Activated B cell treated with CpG ODN at 0.5 μM for 24 hours (primary cell): ENCODE measurements around the gene TGFBR2. TPM values are rescaled to one million over a fixed set of nuclear protein-coding genes. Genes with fewer than 3 reads are reported as not detected.
A peak's percentile ranks its signal among the peaks of the same experiment; 100 is the strongest.

Experiments used
- ATAC-seq: fragments of 200-7000 bp; cut with Tn5 transposase; one replicate; pipeline ENCODE4 v1.10.0; 2021; ENCODE audit warnings: low read depth, mild to moderate bottlenecking, moderate library complexity
- CTCF ChIA-PET: fragments of 350-600 bp; sonication (Branson Sonifier 250); formaldehyde crosslinking; loops from one replicate; lab custom pipeline; 2021; ENCODE audit warnings: antibody characterized with exemption; lab: Charles Lee
- POLR2A ChIA-PET: fragments of 350-600 bp; sonication (Branson Sonifier 250); formaldehyde crosslinking; loops from one replicate; lab custom pipeline; 2021; ENCODE audit warnings: antibody characterized with exemption; lab: Charles Lee
- DNase-seq: peaks from one replicate; pipeline ENCODE4 v3.0.0; 2022
- H3K27ac Mint-ChIP-seq: one replicate; pipeline ENCODE4 v1.8.0; 2020; ENCODE audit warnings: mixed read lengths
- H3K27me3 Mint-ChIP-seq: one replicate; pipeline ENCODE4 v1.8.0; 2021; ENCODE audit warnings: mixed read lengths
- H3K36me3 Mint-ChIP-seq: one replicate; pipeline ENCODE4 v1.8.0; 2021; ENCODE audit warnings: low read depth, mixed read lengths
- H3K4me1 Mint-ChIP-seq: one replicate; pipeline ENCODE4 v1.8.0; 2021; ENCODE audit warnings: mixed read lengths
- H3K4me3 Mint-ChIP-seq: one replicate; pipeline ENCODE4 v1.8.0; 2020; ENCODE audit warnings: mild to moderate bottlenecking, mixed read lengths
- H3K9me3 Mint-ChIP-seq: one replicate; pipeline ENCODE4 v1.8.0; 2020; ENCODE audit warnings: mixed read lengths
- intact Hi-C: fragments of 100-400 bp; cut with micrococcal nuclease; formaldehyde crosslinking; loops from one replicate; pipeline ENCODE4 v1.15.1; 2024
- total RNA-seq: library from RNA; stranded (reverse); gene quantifications from 2 replicates; pipeline ENCODE4 v1.2.3, GENCODE V29; 2022
- TF ChIP-seq, protein P1 (sequence below): fragments of 200-600 bp; IDR thresholded peaks from one replicate; pipeline ENCODE4 v1.8.0; 2022; ENCODE audit warnings: antibody characterized with exemption, mild to moderate bottlenecking

The TGFBR2 gene
- total RNA-seq, 1 donor from 2014 or later = 104 TPM

GRCh38 chr3:30620402-30621360 is 14.3 kb downstream of the TGFBR2 start:
- TF ChIP-seq, protein P1, sequence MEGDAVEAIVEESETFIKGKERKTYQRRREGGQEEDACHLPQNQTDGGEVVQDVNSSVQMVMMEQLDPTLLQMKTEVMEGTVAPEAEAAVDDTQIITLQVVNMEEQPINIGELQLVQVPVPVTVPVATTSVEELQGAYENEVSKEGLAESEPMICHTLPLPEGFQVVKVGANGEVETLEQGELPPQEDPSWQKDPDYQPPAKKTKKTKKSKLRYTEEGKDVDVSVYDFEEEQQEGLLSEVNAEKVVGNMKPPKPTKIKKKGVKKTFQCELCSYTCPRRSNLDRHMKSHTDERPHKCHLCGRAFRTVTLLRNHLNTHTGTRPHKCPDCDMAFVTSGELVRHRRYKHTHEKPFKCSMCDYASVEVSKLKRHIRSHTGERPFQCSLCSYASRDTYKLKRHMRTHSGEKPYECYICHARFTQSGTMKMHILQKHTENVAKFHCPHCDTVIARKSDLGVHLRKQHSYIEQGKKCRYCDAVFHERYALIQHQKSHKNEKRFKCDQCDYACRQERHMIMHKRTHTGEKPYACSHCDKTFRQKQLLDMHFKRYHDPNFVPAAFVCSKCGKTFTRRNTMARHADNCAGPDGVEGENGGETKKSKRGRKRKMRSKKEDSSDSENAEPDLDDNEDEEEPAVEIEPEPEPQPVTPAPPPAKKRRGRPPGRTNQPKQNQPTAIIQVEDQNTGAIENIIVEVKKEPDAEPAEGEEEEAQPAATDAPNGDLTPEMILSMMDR = no peak
- Mint-ChIP-seq H3K4me3 (peak overlapping the region; percentile 44), H3K4me1 (peaks cover 94% of the 10 kb centered on the region), H3K9me3 (no peaks in the 10 kb centered on the region), H3K36me3 (peaks cover 70% of the 10 kb centered on the region), H3K27ac (peak overlapping the region; percentile 91), H3K27me3 (no peaks in the 10 kb centered on the region)
- intact Hi-C loops = loop anchor here (1.0 to 10.0 kb wide), 3 partner anchors 9 to 506 kb away; no protein-coding TSS in a partner anchor
- CTCF ChIA-PET = interaction anchor here (0.8 to 1.0 kb wide), 2 partner anchors 13 to 29 kb away, joined by 3 to 4 read pairs; no protein-coding TSS in a partner anchor
- ATAC-seq = peak; percentile 13
- POLR2A ChIA-PET = interaction anchor here (0.6 to 6.8 kb wide), 6 partner anchors 8 to 142 kb away, joined by 3 to 79 read pairs (median 10); partner anchors contain the start of gene TGFBR2
- DNase-seq = no peak

DNA sequence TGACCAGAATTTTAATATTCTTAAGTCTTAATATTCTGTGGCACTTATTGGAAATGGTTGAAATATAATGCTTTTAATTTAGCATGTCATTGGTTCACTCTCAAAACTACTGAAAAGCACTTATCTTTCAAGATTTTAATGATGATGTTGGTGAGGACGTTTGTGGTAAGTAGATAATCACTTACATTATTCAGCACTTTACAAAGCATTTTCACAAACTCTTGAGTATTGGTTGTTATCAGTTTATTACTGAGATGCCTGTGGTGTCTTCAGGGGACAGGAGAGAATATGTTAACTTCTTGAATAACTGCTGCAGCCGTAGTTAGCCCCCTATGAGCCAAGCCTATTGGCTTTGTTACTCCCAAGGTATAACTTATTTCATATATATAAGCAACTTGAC is 15.2 kb downstream of the TGFBR2 start:
- Mint-ChIP-seq H3K4me3 (peak overlapping the region; percentile 60), H3K27me3 (no peaks in the 10 kb centered on the region), H3K27ac (peak overlapping the region; percentile 91), H3K36me3 (peaks cover 72% of the 10 kb centered on the region), H3K9me3 (no peaks in the 10 kb centered on the region), H3K4me1 (peaks cover 95% of the 10 kb centered on the region)
- no peak for ATAC-seq
- TF ChIP-seq, protein P1 = no peak
- POLR2A ChIA-PET = interaction anchor here (0.6 to 6.8 kb wide), 10 partner anchors 7 to 119 kb away, joined by 3 to 79 read pairs (median 12); partner anchors contain the start of gene TGFBR2
- CTCF ChIA-PET = no interaction called here
- intact Hi-C loops = loop anchor here (5.0 to 10.0 kb wide), 2 partner anchors 184 to 507 kb away; no protein-coding TSS in a partner anchor
- no peak for DNase-seq

DNA sequence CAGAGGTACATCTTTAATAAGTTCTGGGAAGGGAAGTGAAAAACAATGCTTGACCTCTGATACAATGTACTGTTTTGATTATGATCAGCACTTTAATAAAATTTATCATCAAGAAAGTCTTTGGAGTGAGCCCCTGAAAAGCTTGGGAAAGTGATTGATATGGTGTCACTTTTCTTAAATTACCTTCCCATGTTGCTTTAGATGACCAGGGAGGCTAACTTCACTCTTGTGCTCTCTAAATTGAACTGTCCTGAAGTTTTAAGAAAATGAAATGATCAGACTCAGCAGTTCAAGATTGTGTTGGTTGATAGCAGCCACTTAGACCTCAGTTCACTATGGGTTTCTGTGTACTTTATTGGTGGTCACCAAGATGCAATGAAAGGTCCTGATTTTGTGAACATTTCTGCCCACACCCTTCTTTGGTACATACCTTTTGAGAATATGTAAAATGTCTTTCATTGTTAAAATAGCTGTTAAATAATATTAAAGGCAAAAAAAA is 15.7 kb downstream of the TGFBR2 start:
- ATAC-seq = no peak
- H3K36me3 Mint-ChIP-seq = peaks cover 71% of the 10 kb centered on the region

GRCh38 chr3:30622790-30623189 is 16.4 kb downstream of the TGFBR2 start:
- H3K36me3 Mint-ChIP-seq = peaks cover 68% of the 10 kb centered on the region
- H3K27ac Mint-ChIP-seq = peak overlapping the region; percentile 91

More for the DNA sequence above, 15.7 kb downstream of the TGFBR2 start:
- ChIA-PET POLR2A (interaction anchor here (0.6 to 2.4 kb wide), 12 partner anchors 9 to 396 kb away, joined by 3 to 35 read pairs (median 9); partner anchors contain the start of gene TGFBR2), CTCF (interaction anchor here (1.3 to 1.7 kb wide), 3 partner anchors 12 to 16 kb away, joined by 4 to 9 read pairs (median 5); partner anchors contain the start of gene TGFBR2)
- intact Hi-C loops = loop anchor here (1.0 to 10.0 kb wide), 3 partner anchors 36 to 507 kb away; no protein-coding TSS in a partner anchor
- Mint-ChIP-seq H3K4me3 (peak overlapping the region; percentile 70), H3K27me3 (no peaks in the 10 kb centered on the region), H3K9me3 (no peaks in the 10 kb centered on the region), H3K4me1 (peaks cover 95% of the 10 kb centered on the region), H3K27ac (peak overlapping the region; percentile 91)
- TF ChIP-seq, protein P1 = no peak
- DNase-seq = no peak

More at GRCh38 chr3:30622790-30623189, 16.4 kb downstream of the TGFBR2 start:
- TF ChIP-seq, protein P1 = no peak
- H3K4me3 Mint-ChIP-seq = peak overlapping the region; percentile 70
- H3K9me3 Mint-ChIP-seq = no peaks in the 10 kb centered on the region
- ATAC-seq = peak; percentile 15
- no peak for DNase-seq
- ChIA-PET CTCF (interaction anchor here (0.9 to 1.7 kb wide), 7 partner anchors 11 to 425 kb away, joined by 3 to 9 read pairs (median 3); partner anchors contain the start of gene TGFBR2), POLR2A (interaction anchor here (0.6 to 2.4 kb wide), 17 partner anchors 9 to 396 kb away, joined by 3 to 35 read pairs (median 8); partner anchors contain the start of gene TGFBR2)
- H3K4me1 Mint-ChIP-seq = peaks cover 94% of the 10 kb centered on the region
- intact Hi-C loops = loop anchor here (1.0 to 10.0 kb wide), 5 partner anchors 9 to 508 kb away; no protein-coding TSS in a partner anchor
- no peaks in the 10 kb centered on the region for H3K27me3 Mint-ChIP-seq
